Fibroblast of gingiva (primary cell): ENCODE data around the gene FIBCD1.
A peak's percentile ranks its signal among the peaks of the same experiment; 100 is the strongest.
"Not testable (repeated sequence)": the region's sequence is repeated elsewhere in the genome, so short reads cannot be mapped to it uniquely, and the experiment has no call there.

Source experiments
- DNase-seq: peaks from one replicate; pipeline ENCODE4 v3.0.0-alpha.2; 2011; ENCODE audit warnings: low read depth

The FIBCD1 gene

DNA sequence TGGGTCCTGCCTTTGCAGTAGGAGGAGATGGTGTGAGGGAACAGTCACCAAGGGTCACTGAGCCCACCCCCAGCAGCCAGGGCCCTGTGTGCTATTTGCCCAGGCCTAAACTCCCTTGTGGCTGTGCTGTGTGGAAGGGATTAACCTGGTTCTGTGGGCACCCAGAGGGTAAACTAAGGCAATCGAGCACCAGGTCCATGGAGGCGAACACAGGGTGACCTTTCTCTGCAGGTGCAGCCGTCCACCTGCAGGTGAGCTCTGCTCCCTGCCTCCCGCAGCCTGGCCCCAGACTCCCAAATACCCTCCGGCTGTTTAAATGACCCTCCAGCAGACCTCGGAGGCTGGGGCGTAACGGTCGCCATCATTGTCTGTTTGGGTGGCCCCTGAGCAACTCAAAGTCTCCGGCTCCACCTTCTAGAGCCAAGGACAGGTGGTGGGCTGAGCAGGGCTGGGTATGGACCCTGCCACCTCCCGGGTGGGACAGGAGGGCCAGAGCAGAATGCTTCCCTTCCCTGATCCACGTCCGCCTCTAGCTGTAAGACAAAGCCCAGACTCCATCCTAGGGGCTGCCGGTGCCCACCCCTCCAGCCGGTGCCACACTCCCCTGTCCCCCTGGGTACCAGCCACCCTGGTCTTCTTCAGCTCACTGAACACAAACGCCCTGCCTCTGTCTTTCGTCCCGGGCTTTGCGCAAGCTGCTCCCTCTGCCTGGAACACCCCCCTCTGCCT lies 34.1 kb upstream of the FIBCD1 start:
- DNase-seq = no peak

- DNase-seq = no peak
These were observed 33.4 kb upstream of the FIBCD1 start for GRCh38 chr9:130972277-130972956.

DNA sequence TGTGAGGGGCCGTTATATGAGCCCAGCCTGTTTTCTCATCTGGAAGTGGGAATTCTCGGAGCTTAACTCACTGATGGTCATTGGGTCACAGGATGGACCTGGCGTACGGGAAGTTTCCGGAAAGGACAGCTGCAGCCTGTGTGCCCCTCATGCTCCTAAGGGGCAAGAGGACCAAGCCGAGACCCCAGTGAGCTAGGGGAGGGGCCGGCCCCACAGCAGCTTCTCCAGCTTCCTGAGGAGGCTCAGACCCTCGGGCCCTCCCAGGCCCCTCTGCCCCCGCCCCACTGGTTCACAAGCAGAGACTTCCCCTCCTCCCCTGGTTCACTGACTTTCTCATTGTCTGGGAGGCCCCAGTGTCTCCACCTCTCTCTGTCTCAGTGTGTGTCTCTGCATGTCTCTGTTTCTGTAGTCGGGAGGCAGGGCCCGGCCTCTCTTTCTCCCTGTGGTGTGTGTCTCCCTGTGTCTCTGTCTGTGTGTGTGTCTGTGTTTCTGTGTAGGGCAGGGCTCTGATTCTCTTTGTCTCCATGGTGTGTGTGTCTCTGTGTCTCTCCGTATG lies 32.3 kb upstream of the FIBCD1 start:
- no peak for DNase-seq

- DNase-seq = no peak
These were observed 31.8 kb upstream of the FIBCD1 start for GRCh38 chr9:130970855-130971254.

DNA sequence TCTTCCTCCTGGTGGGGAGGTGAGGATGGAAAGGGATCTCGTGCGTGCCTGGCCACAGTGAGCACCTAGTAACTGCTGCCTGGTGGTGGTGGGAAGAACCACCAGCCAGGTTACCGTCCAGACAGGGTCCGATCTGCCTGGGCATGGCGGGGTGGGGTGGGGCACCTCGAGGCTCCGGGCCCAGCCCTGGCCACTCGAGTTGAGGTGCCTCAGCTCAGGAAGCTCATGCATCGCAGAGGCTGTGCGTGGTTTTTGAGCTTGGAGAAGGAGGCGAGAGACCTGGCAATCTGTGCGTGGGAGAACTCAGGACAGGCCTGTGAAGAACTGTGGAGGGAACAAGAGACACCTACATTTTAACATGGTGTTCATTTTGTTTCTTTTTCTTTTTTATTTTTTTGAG lies 31.0 kb upstream of the FIBCD1 start:
- no peak for DNase-seq

DNA sequence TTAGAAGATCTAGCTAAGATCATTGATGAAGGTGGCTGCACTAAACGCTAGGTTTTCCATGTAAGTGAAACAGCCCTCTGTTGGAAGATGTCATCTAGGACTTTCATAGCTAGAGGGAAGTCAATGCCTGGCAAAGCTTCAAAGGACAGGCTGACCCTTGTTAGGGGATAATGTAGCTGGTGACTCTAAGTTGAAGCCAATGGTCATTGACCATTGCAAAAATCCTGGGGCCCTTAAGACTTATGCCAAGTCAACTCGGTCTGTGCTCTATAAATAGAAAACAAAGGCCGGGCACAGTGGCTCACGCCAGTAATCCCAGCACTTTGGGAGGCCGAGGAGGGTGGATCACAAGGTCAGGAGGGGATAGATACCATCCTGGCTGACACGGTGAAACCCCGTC lies 26.6 kb upstream of the FIBCD1 start:
- DNase-seq = no peak

DNA sequence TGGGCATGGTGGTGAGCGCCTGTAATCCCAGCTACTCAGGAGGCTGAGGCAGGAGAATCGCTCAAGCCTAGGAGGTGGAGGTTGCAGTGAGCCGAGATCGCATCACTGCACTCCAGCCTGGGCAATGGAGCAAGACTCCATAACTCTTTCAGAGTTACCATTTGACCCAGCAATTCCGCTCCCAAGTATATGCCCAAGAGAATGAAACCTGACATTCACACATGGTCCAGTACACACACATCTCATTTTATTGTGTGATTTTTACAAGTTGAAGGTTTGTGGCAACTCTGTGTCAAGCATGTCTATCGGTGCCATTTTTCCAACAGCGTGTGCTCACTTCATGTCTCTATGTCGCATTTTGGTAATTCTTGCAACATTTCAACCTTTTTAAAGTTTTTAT lies 24.9 kb upstream of the FIBCD1 start:
- DNase-seq = no peak

GRCh38 chr9:130963337-130963908 lies 24.4 kb upstream of the FIBCD1 start:
- no peak for DNase-seq

DNA sequence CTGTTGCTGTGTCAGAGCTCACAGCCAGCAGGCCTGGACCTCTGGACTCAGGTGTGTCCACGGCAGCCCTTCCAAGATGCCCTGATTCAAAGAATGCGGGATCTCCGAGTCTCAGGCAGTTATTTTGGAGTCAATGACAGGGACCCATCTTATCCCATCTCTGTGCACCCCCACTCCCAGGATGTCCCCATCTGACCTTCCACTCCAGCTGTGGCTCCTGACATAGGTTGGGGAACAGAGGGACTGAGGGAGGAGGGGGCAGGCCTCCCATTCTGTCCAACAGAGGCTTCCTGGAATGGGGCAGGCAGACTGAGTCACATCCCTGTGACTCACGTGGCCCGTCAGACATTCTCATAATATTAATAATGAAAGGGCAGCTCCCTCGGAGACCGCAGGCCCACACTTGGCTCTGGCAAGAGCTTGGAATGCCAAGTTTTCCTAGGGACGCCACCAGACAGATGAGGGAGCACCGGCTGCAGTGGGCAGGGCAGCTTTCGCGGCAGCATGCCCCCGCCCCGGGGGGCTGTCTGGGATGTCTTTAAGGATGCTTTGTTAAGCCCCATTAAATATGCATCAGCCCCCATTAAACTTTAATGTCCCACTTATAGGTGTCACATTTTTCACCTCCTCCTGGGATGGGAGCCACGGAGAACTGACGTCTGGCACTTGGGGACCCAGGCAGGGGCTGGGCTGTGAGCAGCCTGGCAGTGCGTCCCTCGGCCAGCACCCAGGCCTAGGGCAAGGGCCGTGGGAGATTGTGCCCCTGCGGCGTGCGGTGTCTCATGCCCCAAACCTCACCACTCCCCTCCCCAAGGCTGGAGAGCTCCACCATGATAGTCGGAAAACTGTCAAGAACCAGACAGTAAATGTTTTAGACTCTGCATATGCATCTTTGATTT lies 23.6 kb upstream of the FIBCD1 start:
- DNase-seq = peak; percentile 85

- DNase-seq = no peak
These were observed 22.7 kb upstream of the FIBCD1 start for GRCh38 chr9:130961511-130962300.

DNA sequence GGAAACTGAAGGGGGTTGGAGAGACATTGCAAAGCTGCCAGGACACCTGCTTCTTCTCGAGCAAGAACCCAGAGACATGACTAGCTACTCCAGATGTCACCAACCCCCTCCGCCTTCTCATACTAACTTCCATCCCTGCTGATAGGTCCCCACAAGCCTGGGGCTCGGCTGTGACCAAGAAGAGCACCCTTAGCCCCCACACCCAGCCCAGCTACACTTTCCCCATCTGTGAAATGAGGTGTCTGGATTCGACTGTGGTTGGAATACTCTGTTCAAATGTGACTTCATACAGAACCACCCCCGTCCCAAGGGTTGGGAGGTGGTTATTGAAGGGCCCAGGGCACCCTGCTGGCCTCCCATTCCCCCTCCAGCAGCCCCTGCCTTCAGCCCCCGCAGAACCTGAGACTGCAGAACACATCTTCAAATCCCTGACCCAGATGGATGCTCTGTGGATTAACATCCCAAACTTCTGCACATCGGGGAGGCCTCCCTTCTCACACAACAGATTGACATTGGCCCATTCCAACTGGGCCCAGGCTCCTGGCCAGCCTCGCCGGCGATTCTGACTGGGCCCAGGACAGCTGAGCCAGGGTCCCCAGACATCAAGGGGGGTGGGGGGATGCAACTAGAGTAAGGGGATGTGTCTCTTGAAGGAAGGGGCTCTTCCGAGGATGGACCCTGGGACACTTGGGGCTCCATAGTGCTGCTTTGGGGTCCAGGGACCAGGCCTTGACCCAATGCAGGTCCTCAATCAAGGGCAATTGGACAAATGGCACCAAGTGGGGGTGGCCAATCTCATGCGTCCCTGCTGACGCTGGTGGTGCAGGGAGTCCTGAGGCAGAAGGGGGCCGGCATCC lies 21.7 kb upstream of the FIBCD1 start:
- DNase-seq = no peak

- DNase-seq = no peak
These were observed 20.8 kb upstream of the FIBCD1 start for GRCh38 chr9:130959809-130960334.

GRCh38 chr9:130958564-130958963 lies 19.5 kb upstream of the FIBCD1 start:
- DNase-seq = not testable (repeated sequence)

- DNase-seq = no peak
These were observed 18.6 kb upstream of the FIBCD1 start for GRCh38 chr9:130957451-130958203.

GRCh38 chr9:130956636-130957450 lies 17.8 kb upstream of the FIBCD1 start:
- DNase-seq = no peak

- DNase-seq = no peak
These were observed 17.0 kb upstream of the FIBCD1 start for GRCh38 chr9:130955947-130956621.

DNA sequence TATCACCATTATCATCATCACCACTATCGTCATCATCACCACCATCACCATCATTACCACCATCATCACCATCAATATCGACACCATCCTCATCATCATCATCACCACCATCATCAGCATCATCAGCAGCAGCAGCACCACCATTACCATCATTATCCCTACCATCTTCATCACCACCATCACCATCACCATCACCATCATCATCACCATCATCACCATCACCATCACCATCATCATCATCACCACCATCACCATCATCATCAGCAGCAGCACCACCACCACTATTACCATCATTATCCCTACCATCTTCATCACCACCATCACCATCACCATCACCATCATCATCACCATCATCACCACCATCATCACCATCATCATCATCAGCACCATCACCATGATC lies 15.9 kb upstream of the FIBCD1 start:
- DNase-seq = not testable (repeated sequence)

- no peak for DNase-seq
These were observed 15.3 kb upstream of the FIBCD1 start for GRCh38 chr9:130954317-130954716.
